HUES48 (cell line): ENCODE data around the gene GALNTL6.

Source experiments
- H3K27ac ChIP-seq: one replicate; pipeline ENCODE4 v1.7.0; 2013; ENCODE audit warnings: low read depth, low read length, inconsistent platforms
- H3K27me3 ChIP-seq: 2 replicates; pipeline ENCODE4 v1.6.1; 2013; ENCODE audit warnings: mild to moderate bottlenecking, low read length; ENCODE audit not compliant: control insufficient read depth, insufficient read depth
- H3K36me3 ChIP-seq: 2 replicates; pipeline ENCODE4 v1.6.1; 2013; ENCODE audit warnings: low read length; ENCODE audit not compliant: control insufficient read depth, insufficient read depth
- H3K4me1 ChIP-seq: 2 replicates; pipeline ENCODE4 v1.6.1; 2013; ENCODE audit warnings: mild to moderate bottlenecking, low read length; ENCODE audit not compliant: control insufficient read depth, insufficient read depth
- H3K4me3 ChIP-seq: 2 replicates; pipeline ENCODE4 v1.5.1; 2013; ENCODE audit warnings: mild to moderate bottlenecking, low read depth, low read length
- H3K9ac ChIP-seq: 2 replicates; pipeline ENCODE4 v1.6.1; 2013; ENCODE audit warnings: mild to moderate bottlenecking, low read depth, low read length, moderate library complexity
- H3K9me3 ChIP-seq: 2 replicates; pipeline ENCODE4 v1.6.1; 2013; ENCODE audit warnings: low read length; ENCODE audit not compliant: control insufficient read depth, insufficient read depth

GALNTL6 gene

DNA sequence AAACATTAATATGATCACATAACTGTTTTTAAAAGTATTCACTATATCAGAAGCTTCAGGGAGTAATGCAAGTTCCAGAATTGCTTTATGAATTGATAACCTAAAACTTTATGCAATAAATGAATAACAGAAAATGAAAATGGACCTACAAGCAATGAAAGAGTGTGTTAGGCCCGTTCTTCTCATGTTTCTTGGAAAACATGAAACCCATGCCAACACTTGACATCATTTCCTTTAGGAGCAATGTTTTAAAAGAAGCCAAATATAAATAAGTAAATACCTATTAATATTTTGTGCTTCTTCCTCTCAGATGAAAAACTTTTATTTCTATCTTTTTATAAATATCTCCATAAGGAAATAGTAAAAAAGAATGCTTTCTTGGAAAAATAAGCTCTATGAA is 1232.4 kb downstream of the GALNTL6 start:
- Histone ChIP-seq H3K27ac (no peak overlapping the region), H3K4me1 (peaks cover 5% of the 10 kb centered on the region), H3K36me3 (no peaks in the 10 kb centered on the region), H3K4me3 (no peak overlapping the region), H3K27me3 (no peaks in the 10 kb centered on the region), H3K9ac (no peak overlapping the region), H3K9me3 (no peaks in the 10 kb centered on the region)

DNA sequence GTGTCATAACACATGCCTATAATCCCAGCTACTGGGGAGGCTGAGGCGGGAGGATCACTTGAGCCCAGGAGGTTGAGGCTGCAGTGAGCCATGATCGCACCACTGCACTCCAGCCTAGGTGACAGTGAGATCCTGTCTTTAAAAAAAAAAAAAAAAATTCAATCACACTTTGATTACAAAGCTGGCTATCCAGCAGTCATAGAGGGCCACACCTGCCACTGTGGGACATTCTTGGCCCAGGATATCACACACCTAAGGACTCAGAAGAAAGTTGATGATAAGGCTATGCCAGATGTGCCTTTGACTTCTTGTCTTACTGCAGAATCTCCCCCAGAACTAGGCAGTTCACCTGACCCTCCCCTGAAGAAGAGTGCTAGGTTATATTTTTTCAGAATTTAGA is 1232.9 kb downstream of the GALNTL6 start:
- no peak overlapping the region for H3K9ac ChIP-seq
- no peaks in the 10 kb centered on the region for H3K36me3 ChIP-seq
- H3K27me3 ChIP-seq: no peaks in the 10 kb centered on the region
- H3K27ac ChIP-seq: no peak overlapping the region
- no peak overlapping the region for H3K4me3 ChIP-seq
- H3K4me1 ChIP-seq: peaks cover 6% of the 10 kb centered on the region
- no peaks in the 10 kb centered on the region for H3K9me3 ChIP-seq

DNA sequence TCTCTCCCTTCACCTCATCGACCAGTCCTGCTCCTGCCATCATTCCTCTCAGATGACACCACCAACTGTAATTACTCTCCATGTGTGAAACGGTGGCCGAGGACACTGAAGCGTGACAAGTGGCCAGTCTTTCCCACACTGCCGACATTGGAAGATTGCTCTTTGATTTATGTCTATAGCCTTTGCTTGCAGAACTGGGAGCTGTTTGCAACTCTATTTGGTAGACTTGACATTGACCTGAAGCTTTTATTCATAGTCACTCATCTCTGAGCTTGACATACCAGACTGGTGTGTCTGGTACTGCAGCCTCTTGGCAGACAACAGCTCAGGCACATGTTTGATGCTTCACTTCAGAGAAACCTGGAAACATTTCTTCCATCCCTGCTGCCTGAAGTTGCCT is 1233.6 kb downstream of the GALNTL6 start:
- Histone ChIP-seq H3K27ac (no peak overlapping the region), H3K36me3 (no peaks in the 10 kb centered on the region), H3K4me1 (peaks cover 13% of the 10 kb centered on the region), H3K4me3 (no peak overlapping the region), H3K9ac (no peak overlapping the region), H3K27me3 (no peaks in the 10 kb centered on the region), H3K9me3 (no peaks in the 10 kb centered on the region)

DNA sequence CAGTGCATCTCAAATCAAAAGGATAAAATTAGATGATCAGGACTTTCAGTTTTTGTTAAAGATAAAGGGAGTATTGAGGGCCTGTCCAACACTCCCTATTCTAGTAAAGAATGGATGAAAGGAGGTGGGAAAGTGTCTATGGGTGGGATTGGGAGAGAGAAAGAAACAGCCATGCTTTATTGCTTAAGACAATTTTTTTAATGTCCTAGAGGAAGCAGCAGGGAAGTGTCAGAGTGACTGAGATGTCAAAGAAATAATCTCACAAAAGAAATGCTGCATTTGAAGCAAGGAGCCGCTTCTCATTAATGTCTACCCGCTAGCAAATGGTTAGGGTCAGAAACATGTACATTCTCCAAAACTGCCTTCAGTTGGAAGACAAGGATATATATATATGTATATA is 1238.0 kb downstream of the GALNTL6 start:
- Histone ChIP-seq H3K27ac (no peak overlapping the region), H3K36me3 (no peaks in the 10 kb centered on the region), H3K4me1 (peaks cover 14% of the 10 kb centered on the region), H3K9me3 (no peaks in the 10 kb centered on the region), H3K27me3 (no peaks in the 10 kb centered on the region), H3K4me3 (no peak overlapping the region), H3K9ac (no peak overlapping the region)

DNA sequence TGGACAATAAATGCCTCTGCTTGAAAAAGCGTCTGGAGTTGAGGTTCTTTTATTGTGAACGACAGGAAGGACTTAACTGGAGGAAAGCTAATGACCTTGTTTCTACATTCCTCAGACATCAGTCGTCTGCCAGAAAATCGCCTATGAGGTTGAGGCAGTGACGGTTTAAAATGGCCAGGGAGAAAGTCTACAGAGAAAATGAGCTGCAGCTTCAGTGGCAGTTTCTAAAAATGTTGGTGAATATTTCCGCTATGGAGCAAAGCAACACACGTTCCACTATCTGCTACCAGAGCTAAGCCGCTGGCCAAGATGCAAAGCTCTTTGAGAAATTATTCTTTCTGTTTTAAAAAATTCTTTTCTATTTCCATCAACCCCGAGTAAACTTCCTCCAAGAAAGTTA is 1238.5 kb downstream of the GALNTL6 start:
- no peak overlapping the region for H3K4me3 ChIP-seq
- no peak overlapping the region for H3K27ac ChIP-seq
- H3K9ac ChIP-seq: no peak overlapping the region

DNA sequence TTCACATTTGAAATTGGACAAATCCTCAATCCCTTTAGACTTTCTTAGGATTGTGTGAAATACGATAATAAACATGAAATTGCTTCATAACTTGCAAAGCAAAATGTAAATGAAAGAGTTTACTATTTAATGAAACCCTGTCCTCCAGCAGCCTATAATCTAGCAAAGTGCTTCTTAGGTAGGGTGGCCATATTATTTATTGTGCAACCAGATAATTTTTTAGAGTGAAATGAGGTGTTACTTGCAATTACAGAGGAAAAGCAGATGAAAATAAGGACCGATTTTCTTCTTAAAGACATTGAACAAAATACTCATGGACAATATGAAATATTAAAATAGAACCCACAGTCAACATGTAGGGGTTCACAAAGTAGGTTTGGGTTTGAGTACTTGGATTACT is 1239.2 kb downstream of the GALNTL6 start:
- Histone ChIP-seq H3K27me3 (no peaks in the 10 kb centered on the region), H3K4me3 (no peak overlapping the region), H3K4me1 (peaks cover 15% of the 10 kb centered on the region), H3K36me3 (no peaks in the 10 kb centered on the region), H3K9me3 (no peaks in the 10 kb centered on the region), H3K27ac (no peak overlapping the region), H3K9ac (no peak overlapping the region)

More for the DNA sequence above, 1238.5 kb downstream of the GALNTL6 start:
- no peaks in the 10 kb centered on the region for H3K9me3 ChIP-seq
- no peaks in the 10 kb centered on the region for H3K36me3 ChIP-seq
- peaks cover 14% of the 10 kb centered on the region for H3K4me1 ChIP-seq
- H3K27me3 ChIP-seq: no peaks in the 10 kb centered on the region

GRCh38 chr4:173056271-173056670 is 1243.1 kb downstream of the GALNTL6 start:
- no peak overlapping the region for H3K9ac ChIP-seq
- H3K27ac ChIP-seq: no peak overlapping the region
- H3K4me3 ChIP-seq: no peak overlapping the region
- peaks cover 21% of the 10 kb centered on the region for H3K4me1 ChIP-seq
- no peaks in the 10 kb centered on the region for H3K36me3 ChIP-seq
- H3K9me3 ChIP-seq: no peaks in the 10 kb centered on the region
- no peaks in the 10 kb centered on the region for H3K27me3 ChIP-seq

DNA sequence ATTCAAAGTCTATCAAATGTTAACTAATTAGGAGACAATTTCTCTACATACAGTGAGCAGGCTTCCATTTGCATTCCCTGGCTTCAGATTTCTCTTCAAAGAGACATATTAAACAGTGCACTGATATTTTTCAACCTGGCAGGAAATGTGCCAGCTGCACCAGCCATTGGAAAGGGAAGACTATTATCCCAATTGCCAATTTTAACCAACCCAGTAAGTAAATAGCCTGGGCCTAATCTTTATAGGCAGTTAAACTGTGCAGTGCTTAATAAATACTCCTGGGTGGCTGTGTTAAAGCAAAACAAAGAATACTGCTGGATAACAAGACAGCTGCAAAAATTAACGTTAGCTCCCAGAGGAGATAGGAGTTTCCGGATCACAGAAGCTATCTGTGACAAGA is 1243.5 kb downstream of the GALNTL6 start:
- H3K36me3 ChIP-seq: no peaks in the 10 kb centered on the region
- H3K9ac ChIP-seq: no peak overlapping the region
- H3K4me1 ChIP-seq: peaks cover 17% of the 10 kb centered on the region
- H3K9me3 ChIP-seq: no peaks in the 10 kb centered on the region
- H3K27ac ChIP-seq: no peak overlapping the region
- H3K4me3 ChIP-seq: no peak overlapping the region
- H3K27me3 ChIP-seq: no peaks in the 10 kb centered on the region

DNA sequence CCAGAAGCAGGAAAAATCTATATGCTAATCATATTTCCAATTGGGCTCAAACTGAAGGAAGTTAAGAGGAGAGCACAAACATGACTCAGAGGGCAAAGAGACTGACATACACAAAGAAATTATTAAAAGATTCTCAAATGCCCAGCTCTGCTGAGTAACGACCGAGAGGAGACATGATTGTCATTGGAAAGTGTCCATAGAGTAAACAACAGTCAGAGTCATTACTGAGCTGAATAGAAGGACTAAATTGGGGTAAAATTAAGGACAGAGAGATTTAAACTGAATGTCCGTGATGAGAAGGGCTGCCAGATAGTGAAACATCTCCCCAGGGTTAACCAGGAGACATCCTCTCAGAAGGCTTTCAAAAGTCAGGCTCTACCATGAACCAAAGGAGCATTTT is 1244.2 kb downstream of the GALNTL6 start:
- Histone ChIP-seq H3K4me3 (no peak overlapping the region), H3K9me3 (no peaks in the 10 kb centered on the region)

DNA sequence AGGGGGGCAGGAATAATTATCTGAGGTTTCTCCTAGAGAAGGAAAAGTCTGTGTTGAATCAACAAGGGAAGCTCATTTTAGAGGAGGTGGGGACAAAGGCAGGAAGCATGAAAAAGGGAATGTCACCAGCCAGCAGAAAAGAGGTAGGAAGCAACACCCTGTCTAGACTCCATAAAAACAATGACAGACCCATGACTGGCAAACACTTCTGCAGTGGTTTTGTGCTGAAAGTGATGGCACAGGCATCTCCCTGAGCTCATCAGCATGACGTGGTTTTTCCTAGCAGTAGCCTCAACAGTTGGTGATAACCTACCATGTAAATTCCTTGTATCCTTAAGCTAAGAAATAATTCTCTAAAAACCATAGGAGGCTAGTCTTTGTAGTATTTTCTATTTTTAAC is 1244.7 kb downstream of the GALNTL6 start:
- H3K36me3 ChIP-seq: no peaks in the 10 kb centered on the region
- H3K4me3 ChIP-seq: no peak overlapping the region
- H3K4me1 ChIP-seq: peaks cover 15% of the 10 kb centered on the region
- H3K9me3 ChIP-seq: no peaks in the 10 kb centered on the region
- H3K9ac ChIP-seq: no peak overlapping the region
- H3K27ac ChIP-seq: no peak overlapping the region
- H3K27me3 ChIP-seq: no peaks in the 10 kb centered on the region

More for the DNA sequence above, 1244.2 kb downstream of the GALNTL6 start:
- no peak overlapping the region for H3K9ac ChIP-seq
- peaks cover 15% of the 10 kb centered on the region for H3K4me1 ChIP-seq
- H3K36me3 ChIP-seq: no peaks in the 10 kb centered on the region
- H3K27me3 ChIP-seq: no peaks in the 10 kb centered on the region
- H3K27ac ChIP-seq: no peak overlapping the region

DNA sequence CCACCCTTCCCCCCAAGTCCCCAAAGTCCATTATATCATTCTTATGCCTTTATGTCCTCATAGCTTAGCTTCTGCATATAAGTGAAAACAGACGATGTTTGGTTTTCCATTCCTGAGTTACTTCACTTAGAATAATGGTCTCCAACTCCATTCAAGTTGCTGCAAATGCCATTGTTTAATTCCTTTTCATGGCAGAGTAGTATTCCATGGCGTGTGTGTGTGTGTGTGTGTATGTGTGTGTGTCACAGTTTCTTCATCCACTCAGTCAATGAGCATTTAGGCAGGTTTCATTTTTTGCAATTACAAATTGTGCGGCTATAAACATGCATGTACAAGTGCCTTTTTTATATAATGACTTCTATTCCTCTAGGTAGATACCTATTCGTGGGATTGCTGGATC is 1248.0 kb downstream of the GALNTL6 start:
- Histone ChIP-seq H3K4me3 (no peak overlapping the region), H3K27me3 (no peaks in the 10 kb centered on the region), H3K9ac (no peak overlapping the region), H3K9me3 (no peaks in the 10 kb centered on the region), H3K36me3 (no peaks in the 10 kb centered on the region), H3K4me1 (peaks cover 15% of the 10 kb centered on the region), H3K27ac (no peak overlapping the region)
